HG02884 (cell line): ENCODE results near the gene GAK.

Experiments
- ATAC-seq: cut with Tn5 transposase; IDR thresholded peaks from one replicate; pipeline ENCODE4 v1.9.1; 2021; ENCODE audit warnings: mild to moderate bottlenecking, moderate library complexity; ENCODE audit not compliant: unreplicated experiment

The GAK gene

DNA sequence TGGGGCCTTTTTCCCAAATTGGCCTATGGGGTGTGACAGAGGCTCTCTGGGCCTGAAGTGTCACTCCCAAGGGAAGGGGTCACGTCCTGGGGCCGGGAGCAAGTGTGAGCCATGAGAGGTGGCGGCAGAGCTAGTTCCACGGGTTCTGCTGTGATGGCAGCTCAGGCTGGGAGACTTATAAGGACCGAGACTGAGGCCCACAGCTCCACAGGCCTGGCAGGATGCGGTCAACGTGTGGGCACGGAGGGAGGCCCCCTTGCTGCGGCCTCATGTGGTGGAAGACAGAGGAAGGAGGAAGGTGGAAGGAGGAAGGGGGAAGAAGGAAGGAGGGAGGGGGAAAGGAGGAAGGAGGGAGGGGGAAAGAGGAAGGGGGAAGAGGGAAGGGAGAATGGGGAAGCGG lies 99.0 kb downstream of the GAK start:
- no peak for ATAC-seq

DNA sequence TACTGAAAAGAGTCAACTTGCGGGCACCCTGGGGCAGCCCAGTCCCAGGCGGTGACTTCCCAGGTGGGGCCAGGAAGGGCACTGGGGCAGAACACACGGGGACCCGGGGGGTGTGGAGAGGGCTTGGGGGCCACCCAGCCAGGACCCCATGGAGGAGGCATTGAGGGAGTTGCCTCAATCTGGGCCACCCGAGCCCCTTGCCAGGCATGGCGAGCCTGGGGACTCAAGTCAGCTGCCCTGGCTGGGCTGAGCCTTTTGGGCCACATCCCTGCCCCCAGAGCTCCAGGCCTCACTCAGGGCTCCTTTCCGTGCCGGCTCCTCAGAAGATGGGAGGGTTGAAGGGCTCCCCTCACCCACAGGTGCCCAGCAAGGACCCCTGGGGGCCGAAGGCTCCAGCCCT lies 99.6 kb downstream of the GAK start:
- ATAC-seq: no peak

DNA sequence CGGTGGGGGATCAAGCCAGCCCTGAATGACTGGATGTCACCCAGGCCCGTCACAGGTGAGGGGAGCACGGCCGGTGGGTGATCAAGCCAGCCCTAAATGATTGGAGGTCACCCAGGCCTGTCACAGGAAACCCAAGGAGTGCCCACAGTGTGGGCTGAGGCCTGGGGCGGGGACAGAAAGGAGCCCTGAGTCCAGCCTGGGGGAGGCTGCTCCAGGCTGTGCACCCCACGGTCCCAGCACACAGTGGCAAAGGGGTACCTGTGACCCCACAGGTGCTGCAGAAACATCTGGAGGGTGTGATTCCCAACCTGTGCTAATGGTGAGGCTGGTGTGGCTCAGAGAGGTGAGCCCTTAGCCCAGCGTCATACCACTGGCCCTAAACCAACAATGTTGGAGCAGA lies 100.0 kb downstream of the GAK start:
- ATAC-seq: no peak

DNA sequence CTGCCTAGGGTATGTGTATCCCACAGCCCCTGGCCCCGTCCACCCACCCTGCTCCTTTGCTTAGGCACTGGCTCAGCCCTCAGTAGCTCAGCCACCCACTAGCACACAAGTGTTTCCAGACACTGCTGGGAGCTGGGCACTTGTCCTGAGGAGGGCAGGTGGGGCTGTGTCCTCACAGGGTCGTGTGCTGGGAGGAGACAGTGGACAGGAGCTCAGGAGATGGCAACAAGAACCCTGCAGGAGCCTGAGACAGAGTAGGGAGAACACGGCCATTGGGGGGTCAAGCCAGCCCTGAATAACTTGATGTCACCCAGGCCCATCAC lies 100.7 kb downstream of the GAK start:
- no peak for ATAC-seq

DNA sequence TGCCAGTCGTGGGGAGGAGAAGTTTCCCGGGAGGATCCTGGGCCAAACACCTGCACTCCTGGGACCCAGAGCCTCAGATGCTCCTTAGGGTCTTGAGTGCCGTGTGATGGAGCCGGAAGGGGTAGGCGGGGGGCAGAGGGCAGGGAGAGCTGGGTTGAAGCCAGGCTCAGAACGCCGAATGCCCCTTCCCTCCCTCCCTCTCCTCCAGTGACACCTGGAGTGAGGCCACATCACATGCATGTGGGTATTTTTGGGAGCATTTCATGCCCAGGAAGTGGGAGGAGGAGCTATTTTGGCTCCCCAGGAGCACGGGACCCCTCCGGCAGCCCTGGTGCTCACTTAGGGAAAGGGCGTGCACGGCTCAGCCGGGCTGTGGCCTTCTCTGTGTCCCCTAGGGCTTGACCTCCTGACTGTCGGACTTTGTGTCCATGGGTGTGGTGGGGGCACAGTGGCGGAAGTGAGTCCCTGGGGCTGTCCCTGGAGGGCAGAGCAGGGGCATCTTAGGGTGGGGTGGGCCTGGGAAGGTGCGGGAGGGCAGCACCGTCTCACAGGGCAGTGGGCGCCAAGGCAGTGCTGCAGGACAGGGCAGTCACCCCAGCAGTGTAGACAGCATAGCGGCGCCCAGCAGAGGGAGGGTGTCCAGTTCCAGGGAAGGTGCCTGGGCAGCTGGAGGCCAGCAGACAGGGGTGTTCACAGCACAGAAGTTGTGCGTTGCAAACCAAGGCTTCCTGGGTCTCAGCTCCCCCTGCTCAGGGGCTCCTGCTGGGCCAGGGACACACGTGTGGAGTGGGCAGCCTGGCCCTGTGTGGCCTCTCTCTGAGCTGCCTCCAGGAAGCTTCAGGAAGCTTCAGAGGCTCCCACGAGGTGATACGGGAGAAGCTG lies 101.3 kb downstream of the GAK start:
- no peak for ATAC-seq

DNA sequence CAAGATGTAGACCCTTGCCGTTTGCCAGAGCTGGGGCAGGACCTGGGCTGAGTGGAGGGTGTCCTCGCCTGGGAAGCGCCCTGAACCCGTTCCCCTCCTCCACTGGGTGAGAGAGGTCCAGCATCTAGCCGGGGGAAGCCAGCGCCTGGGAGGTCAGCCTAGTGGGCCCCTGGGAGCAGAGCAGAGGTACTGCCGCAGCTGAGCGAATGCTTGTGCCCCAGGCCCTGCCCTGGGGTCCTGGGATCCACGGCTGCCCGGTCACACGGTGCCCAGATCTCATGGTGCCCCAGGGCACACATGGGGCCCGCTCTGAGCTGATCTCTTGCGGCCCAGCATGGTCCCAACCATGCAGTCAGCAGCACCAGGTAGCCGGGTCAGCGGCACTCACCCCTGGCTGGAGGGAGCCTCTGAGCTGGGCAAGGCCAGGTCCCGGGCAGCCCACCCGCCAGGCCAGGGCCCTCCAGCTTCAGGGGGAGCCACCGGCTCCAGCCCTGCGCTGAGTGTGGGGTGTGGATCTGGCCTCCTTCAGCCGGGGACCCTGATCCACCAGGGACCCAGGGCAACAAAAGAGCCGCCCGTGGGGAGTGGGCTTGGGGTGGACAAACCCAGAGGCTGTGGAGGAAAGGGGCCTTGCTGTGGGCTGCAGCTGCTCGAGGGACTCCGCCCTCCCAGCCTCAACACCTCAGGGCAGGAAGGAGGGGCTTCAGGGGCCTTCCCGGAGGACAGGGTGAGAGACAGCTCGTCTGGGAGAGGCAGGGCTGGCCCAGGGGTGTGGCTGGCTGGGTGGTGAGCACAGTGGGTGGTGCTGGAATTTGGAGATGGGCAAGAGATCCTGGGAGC lies 102.1 kb downstream of the GAK start:
- ATAC-seq: no peak

DNA sequence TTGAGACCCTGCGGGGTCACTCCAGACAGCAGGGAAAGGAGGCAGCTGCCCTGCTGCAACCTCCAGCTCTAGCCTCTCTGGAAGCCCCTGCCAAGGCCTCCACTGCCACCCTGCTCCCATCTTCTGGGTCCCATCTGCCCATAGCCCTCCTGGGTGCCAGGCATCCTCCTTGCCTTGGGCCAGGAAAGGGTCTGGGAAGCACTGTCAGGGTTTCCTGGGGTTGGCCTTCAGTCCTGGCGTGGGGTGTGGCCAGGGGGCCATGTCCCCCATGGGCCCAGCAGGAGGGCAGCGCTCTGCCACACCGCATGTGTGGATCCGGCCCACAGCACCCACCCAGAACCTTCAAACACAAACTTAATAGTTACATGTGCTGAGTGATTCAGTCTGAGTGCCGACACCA lies 102.8 kb downstream of the GAK start:
- no peak for ATAC-seq

DNA sequence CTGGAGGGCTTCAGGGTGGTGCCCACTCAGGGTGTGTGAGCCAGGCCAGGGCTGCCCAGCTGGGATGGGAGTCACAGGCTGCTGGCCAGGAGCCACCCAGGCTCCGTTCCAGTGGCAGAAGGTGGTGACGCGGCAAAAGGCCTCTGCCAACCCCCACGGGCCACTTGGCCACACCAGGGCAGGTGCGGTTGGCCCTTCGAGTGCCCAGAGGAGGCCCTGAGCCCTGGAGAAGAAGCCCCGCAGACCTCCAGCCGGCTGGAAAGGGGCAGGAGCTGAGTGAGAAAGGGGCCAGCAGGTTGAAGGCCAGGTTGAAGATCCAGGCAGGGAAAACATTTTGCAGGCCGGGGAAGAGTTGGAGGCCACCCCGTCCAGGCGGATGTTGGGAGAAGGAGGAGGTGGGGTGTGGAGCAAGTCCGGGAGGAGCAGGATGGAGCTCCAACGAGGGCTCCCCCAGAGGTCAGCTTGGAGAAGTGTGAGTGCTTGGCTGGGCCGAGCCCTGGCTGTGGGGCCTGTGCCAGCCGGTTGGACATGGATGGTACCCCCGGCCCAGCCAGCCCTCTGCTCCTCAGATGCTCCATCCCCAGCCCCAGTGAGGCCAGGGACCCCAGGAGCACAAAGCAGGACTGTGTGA lies 103.4 kb downstream of the GAK start:
- ATAC-seq: no peak

DNA sequence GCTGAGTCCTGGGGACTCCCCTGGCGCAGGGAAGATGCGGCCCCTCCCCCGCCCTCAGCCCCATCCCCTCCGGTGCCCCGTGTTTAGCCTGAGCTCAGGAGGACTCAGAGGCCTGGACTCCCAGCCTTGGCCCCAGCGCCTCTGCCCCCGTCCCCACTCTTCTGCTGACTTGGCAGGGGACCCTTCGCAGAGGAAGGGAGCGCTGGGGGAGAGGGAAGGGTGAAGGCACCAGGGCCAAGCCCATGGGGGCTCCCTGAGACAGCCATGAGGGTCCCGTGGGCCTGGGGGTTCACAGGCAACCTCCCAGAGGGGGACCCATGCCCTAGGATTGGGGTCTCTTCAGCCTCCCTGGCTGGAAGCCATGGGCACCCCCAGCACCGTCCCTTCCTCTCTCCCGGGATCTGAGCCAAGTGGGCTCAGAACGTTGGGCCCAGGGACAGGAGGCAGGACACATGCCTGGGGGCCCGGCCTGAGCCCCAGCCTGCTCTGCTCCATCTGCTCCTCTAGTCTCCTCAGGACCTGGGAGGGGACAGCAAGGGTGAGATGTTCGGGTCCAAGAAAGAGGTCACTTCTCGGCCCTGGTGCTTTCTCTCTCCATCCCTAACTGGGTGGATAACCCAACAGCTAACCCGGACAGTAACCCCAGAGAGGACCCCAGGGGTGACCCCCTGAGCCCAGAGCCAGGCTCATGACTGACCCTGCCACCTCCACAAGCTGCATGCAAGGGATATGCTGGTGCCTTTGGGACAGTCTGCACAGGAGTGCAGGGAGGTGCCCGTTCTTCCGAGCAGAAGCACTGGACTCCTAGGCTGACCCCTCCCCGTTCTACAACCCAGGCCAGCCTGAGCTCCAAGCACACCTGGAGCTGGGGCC lies 104.7 kb downstream of the GAK start:
- ATAC-seq: no peak

DNA sequence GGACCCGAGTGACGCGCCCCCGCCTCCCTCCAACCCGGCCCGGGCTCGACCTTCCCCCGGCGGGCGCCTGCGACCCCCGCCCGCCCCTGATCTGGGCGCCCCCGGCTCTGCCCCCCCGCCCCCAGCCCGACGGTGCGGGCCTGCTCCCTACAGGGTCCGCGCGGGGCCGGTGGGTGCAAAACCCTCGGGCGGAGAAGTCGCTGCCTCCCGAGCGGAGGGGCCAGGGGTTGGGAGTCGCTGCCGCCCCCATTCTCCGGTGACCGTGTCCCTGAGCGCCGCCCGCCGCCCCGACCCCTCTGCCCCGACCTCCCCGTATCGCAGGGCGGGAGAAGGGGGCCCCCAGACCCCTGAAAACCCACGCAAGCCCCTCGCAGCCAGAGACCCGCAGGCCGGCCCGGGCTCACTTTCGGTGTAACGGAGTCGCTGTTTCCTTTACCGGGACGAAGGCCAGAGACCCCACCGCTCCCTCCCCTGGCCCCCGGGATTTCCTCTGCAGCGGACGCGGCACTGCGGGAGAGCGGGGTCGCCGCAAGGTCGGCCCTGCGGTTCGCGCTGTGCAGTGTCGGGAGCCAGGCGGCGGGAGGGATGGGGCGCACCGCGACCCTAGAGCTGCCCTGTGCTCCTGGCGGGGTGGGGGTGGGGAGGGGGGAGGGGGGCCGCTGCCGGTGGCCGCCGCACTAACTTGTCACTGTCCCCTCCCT lies 105.5 kb downstream of the GAK start:
- no peak for ATAC-seq

DNA sequence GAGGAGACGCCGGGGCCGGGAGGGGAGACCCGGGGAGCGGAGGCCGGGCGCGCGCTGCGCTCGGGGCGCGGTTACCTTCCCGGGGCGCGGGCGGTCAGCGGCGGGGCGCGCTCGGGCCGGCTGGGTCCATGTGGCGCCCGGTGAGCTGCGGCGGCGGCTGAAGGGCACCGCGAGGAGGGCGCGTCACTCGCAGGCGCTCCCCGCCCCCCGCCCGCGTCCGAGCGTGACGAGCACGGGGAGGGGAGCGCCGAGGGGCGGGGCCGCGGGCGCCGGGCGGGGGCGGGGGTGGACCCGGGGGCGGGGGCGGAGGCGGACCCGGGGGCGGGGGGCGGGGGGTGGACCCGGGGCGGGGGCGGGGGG lies 106.2 kb downstream of the GAK start, which contains the start of gene CPLX1:
TSS of gene CPLX1 (minus strand) at position 159 of the 360 bp plus-strand sequence. CDS start 1,607 bp downstream, outside the sequence.
- no peak for ATAC-seq

DNA sequence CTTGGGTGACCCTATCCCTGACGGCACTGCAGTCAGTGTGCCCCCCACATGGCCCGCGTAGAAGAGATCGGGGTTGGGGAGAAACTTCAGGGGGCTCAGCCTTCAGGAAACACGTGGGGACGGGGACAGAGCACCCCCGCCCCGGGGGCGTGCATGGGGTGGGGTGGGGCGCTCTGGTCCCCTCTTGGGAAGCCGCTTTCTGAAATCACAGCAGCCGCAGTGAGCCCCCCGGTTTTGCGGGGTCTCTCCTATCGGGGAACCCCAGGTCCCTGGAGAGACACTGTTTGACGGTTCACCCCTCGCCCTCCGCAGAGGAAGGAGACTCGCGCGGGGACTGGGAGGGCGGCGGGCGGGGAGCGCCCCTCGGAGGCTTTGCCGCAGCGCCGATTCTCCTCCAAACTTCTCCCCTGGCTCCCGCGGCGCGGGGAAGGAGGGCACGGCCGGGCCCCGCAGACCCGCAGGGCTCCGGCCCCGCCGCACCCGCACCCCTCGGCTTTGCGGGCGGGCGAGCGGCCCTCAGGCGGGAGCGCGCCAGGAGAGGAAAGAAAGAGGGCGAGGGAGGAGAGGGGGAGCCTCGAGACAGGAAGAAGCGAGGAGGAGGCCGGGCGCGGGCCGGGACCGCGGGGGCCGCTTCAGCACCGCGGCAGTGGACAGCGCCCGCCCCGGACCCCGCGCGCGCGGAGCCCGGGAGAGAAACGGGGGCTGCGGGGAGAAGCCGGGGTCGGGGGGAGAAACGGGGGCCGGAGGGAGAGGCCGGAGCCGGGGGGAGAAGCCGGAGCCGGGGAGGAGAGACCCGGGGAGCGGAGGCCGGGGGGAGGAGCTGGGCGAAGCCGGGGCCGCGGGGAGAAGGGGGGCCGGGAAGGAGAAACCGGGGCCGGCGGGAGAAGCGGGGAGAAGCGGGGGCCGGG lies 106.8 kb downstream of the GAK start:
- ATAC-seq: no peak

DNA sequence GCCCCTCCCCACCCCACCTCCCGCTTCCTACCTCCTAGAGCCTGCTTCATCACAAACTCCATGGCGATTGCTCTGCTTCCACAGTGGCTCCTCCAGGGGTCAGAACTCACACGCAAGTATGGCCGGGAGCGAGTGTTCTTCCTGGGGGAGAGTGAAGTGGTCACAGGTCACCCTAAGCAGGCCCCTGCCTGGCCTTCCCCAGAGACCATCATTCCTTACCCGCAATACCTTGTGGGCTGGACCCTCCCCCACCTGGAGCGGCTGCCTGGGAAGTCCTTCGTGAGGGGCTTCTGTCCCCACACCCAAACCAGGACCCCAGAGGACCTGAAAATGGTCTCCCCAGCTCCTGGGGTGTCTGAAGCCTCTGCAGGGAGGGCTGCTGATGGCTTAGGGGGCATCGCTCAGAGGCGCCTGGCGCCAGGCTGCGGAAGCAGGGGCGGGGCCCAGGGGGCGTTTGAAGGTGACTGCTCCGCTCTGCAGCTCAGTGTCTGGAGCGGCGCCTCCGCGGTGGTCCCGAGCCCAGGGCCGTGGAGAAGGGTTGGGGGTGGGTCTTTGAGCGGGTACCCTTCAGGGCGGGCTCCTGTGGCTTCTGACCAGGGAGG lies 107.6 kb downstream of the GAK start:
- no peak for ATAC-seq

DNA sequence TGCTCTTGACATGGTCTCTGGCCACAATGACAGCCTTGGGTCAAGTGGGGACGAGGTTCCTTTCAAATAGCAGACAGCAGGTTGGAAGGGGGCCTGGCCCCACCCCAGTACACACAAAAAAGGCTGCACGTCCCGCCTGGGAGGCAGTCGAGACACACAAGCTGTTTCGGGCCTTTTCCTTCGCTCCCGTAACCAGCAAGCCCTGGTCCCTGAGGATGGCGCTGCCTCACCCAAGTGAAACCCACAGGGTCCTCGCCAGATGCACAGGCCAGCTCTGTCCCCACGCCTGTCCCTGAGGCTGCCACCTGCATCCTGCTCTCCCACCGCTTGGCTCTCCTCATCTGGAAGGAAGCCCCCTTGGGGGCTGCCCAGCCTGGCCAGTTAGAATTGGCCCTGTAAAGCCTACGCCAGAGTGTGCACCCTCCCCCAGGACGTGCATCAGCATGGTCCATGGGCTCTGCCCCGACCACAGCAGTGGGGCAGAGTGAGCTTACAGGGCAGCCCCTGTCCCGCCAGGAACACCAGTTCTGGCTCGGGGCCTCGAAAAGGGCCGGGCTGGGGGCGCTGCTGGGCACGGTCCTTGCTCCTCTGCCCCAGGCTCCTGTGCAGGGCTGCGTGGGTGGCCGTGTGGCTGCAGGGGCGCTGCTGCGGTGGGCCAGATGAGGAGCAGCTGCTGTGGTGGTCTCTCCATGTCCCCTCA lies 108.2 kb downstream of the GAK start:
- ATAC-seq: no peak

DNA sequence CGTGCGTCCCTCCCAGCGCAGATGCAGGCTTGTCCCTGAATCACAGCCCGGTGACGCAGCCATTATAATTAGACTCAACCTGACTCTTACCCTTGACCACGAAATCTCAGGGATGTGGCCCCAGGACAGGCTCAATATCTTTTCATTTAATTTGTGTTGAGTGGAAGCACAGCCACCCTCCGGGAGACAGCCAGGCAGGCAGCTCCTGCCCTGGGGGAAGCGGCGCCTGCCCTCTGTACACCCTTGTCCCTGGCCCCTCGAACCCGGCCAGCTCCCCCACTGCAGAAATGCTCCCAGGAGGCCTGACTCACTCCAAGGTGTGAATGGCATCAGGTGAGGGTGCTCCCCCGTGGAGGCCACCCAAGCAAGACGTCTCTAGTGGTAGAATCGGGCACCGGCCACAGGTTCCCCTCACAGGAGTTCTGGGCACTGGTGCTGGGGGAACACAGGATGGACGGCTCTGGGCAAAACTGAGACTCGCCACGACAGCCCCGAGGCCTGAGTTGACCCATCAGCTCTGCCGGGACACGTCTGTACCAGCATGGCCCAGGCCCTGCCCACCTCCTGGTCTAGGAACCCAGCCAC lies 108.8 kb downstream of the GAK start:
- no peak for ATAC-seq

DNA sequence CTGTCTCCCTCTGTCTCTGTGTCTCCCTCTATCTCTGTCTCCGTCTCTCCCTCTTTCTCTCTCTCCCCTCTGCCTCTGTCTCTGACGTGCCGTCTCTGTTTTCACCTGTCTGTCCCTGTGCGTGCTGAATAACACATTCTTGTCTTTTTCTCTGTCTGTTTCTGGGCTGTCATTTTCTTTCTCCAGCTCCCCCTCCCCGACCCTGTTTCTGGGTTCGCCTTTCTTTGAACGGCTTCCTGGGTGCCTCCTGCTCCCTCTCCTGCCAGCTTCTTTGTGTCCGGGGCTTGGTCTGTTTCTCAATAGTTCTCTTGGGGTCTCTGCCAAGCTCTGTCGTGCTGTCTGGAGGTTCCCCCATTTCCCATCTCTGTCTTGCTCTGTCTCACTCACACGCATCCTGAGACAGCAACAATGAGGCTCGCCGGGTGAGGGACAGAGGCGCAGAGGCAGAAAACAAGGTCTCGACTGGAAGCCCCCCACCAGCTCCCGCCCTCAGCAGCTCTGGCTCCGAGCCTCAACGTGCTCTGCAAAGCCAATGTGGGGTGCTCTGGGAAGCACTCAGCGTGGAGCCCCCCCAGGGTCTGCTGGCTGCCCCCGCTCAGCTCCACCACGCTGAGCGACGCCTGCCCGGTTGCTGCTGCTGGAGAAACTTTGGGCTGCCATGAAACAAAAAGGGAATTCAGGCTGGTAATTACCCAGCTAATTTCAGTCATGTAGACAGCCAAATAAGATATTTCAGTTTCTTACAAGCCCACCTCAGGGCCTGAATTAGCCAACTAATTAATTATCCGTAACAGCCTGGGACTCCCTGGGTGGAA lies 109.5 kb downstream of the GAK start:
- no peak for ATAC-seq

DNA sequence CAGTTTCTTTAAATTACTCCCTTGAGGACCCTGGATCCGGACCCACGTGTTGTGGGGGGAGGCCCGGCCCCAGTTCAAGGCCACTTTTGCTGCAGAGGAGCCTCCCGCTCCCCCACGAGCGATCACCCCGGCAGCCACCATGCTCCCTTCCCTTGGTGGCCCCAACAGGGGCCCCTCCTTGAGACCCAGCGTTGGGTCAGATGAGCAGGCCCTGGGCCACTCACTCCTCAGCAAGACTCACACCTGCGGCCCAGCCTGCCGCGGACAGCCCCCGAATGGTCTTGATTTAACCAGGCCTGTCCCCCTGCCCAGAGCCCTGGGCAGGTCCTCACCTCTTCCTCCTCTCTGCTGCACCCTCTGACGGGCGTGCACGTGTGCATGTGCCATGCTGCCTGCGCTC lies 110.5 kb downstream of the GAK start:
- ATAC-seq: no peak
